Measurements from ENCODE around the gene SLC25A27.

The SLC25A27 gene

GRCh38 chr6:46720401-46720800, 67.6 kb downstream of the SLC25A27 start:
- no peak for DNase-seq

Measured in activated CD8-positive, alpha-beta memory T cell treated with anti-CD3 and anti-CD28 coated beads for 24 hours (primary cell).